ENCODE measurements around the gene MS4A14. TPM values are rescaled to one million over a fixed set of nuclear protein-coding genes. Genes with fewer than 3 reads are reported as not detected.

MS4A14 gene
- total and polyA plus RNA-seq, 2 of the 4 experiments (the other 2 are of a cell fraction): not detected

DNA sequence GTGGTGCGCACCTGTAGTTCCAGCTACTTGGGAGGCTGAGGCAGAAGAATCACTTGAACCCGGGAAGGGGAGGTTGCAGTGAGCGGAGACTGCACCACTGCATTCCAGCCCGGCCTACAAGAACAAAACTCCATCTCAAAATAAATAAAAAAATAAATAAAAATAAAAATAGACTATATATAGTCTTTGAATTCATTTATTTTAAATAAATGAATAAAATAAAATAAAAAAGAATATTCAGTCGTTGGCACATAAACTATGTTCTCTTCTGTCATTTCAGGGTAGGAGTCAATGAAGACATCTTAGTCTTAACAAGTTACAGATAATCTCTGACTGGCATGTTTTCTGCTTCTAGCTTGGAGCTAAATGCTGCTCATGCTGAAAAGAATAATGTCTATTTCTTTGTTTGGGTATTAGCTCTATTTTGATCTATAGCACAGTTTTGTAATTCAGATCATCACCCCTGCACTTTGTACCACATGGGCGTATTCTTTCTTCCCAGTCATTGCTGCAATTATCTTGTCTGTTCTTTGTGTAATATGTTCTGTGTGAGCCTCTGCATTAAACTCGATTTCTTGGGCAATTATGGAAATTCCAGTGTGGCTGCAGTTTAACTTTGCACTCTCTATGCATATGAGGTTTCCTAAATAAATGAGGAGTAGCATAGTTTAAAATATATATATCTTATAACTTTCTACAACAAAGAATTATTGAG lies 1.4 kb upstream of the MS4A14 start:
- Histone ChIP-seq H3K56ac (ENCODE audit: extremely low read depth, insufficient read depth, low read length) (no peak overlapping the region), H2BK5ac (ENCODE audit: low read depth, low read length, poor library complexity, severe bottlenecking) (no peak overlapping the region), H3K4me2 (ENCODE audit: low read depth, low read length) (no peak overlapping the region), H4K91ac (ENCODE audit: insufficient read depth, low read depth, low read length) (no peak overlapping the region), H4K20me1 (ENCODE audit: insufficient read depth, low read length) (no peaks in the 10 kb centered on the region), H3K18ac (ENCODE audit: low read depth, low read length) (no peak overlapping the region), H2AK9ac (replicated peaks; ENCODE audit: low read depth, low read length, poor library complexity) (no peak overlapping the region), H2AFZ (replicated peaks; ENCODE audit: low read length, poor library complexity) (no peak overlapping the region), H3K14ac (replicated peaks; ENCODE audit: low read depth, low read length) (no peak overlapping the region), H3K23ac (ENCODE audit: low read depth, low read length) (no peak overlapping the region), H3K9ac (ENCODE audit: low read depth, low read length) (no peak overlapping the region), H3K36me3 (ENCODE audit: control insufficient read depth, insufficient read depth, low read length) (no peaks in the 10 kb centered on the region), H2BK120ac (ENCODE audit: low read depth, low read length) (no peak overlapping the region), H4K5ac (ENCODE audit: low read depth, low read length) (no peak overlapping the region), H3K9me3 (ENCODE audit: control insufficient read depth, insufficient read depth, low read length) (peaks cover 2% of the 10 kb centered on the region), H3K27me3 (ENCODE audit: control insufficient read depth, insufficient read depth, low read length) (no peaks in the 10 kb centered on the region), H3K9me1 (ENCODE audit: insufficient read depth, low read length) (no peaks in the 10 kb centered on the region), H4K8ac (ENCODE audit: low read depth in 2 of 2, low read length in 2 of 2) (no peak overlapping the region), H3K4ac (ENCODE audit: low read depth, low read length) (no peak overlapping the region), H2AK5ac (ENCODE audit: low read depth, low read length) (no peak overlapping the region), H2BK20ac (ENCODE audit: low read depth, low read length) (no peak overlapping the region), H3K79me1 (ENCODE audit: low read depth in 1 of 2, low read length in 2 of 2) (no peaks in the 10 kb centered on the region), H2BK15ac (ENCODE audit: low read depth, low read length) (no peak overlapping the region), H3K27ac (ENCODE audit: insufficient read depth, low read length) (no peak overlapping the region), H3K4me1 (ENCODE audit: control insufficient read depth, insufficient read depth, low read length) (no peaks in the 10 kb centered on the region), H3K4me3 (ENCODE audit: insufficient read depth, low read depth, low read length) (no peak overlapping the region)
- WGBS, 2 experiments (ENCODE audit: extremely low coverage in 2 of 2, insufficient read length in 1 of 2): no CpG with 5 or more reads among the region's 7 CpGs
- CTCF ChIA-PET: no interaction called here
- POLR2A ChIA-PET (ENCODE audit: unreplicated experiment): no interaction called here
- BruUV-seq (replicated peaks): no TSS peak
- in situ Hi-C loops (cut with MboI; ENCODE audit: low sequenced_read_pairs): no loop called here
- DNase-seq: no peak
- no peak for ATAC-seq (ENCODE audit: low read depth)
- dilution Hi-C loops (cut with HindIII; ENCODE audit: low sequenced_read_pairs, unreplicated experiment): no loop called here
- intact Hi-C loops (cut with micrococcal nuclease): no loop called here
- TF ChIP-seq BHLHE40 (IDR thresholded peaks at IDR 0.05; ENCODE audit: low read depth, low read length): no peak
- TF ChIP-seq, protein P1, sequence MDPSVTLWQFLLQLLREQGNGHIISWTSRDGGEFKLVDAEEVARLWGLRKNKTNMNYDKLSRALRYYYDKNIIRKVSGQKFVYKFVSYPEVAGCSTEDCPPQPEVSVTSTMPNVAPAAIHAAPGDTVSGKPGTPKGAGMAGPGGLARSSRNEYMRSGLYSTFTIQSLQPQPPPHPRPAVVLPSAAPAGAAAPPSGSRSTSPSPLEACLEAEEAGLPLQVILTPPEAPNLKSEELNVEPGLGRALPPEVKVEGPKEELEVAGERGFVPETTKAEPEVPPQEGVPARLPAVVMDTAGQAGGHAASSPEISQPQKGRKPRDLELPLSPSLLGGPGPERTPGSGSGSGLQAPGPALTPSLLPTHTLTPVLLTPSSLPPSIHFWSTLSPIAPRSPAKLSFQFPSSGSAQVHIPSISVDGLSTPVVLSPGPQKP (IDR thresholded peaks at IDR 0.05; ENCODE audit: borderline replicate concordance, low read depth, low read length): no peak
- no peak for TF ChIP-seq CEBPB (IDR thresholded peaks at IDR 0.05; ENCODE audit: low read depth, low read length)
- TF ChIP-seq RFX5 (IDR thresholded peaks at IDR 0.05; ENCODE audit: low read depth, low read length): no peak
- no peak for TF ChIP-seq RAD21 (IDR thresholded peaks at IDR 0.05; ENCODE audit: low read length)
- TF ChIP-seq CHD1 (IDR thresholded peaks at IDR 0.05; ENCODE audit: low read depth, low read length): no peak
- TF ChIP-seq, protein P2, sequence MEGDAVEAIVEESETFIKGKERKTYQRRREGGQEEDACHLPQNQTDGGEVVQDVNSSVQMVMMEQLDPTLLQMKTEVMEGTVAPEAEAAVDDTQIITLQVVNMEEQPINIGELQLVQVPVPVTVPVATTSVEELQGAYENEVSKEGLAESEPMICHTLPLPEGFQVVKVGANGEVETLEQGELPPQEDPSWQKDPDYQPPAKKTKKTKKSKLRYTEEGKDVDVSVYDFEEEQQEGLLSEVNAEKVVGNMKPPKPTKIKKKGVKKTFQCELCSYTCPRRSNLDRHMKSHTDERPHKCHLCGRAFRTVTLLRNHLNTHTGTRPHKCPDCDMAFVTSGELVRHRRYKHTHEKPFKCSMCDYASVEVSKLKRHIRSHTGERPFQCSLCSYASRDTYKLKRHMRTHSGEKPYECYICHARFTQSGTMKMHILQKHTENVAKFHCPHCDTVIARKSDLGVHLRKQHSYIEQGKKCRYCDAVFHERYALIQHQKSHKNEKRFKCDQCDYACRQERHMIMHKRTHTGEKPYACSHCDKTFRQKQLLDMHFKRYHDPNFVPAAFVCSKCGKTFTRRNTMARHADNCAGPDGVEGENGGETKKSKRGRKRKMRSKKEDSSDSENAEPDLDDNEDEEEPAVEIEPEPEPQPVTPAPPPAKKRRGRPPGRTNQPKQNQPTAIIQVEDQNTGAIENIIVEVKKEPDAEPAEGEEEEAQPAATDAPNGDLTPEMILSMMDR (conservative IDR thresholded peaks at IDR 0.05; ENCODE audit: low read depth, low read length): no peak
- TF ChIP-seq NFE2L2 (IDR thresholded peaks at IDR 0.05; ENCODE audit: low read depth, low read length): no peak
- TF ChIP-seq RCOR1 (IDR thresholded peaks at IDR 0.05; ENCODE audit: insufficient replicate concordance, low read length): no peak
- no peak for TF ChIP-seq FOS (IDR thresholded peaks at IDR 0.05; ENCODE audit: low read depth, low read length)
- TF ChIP-seq MAFK (IDR thresholded peaks at IDR 0.05; ENCODE audit: low read depth, low read length): no peak
- no peak for TF ChIP-seq USF2 (IDR thresholded peaks at IDR 0.05; ENCODE audit: low read depth, low read length)
- TF ChIP-seq MXI1 (IDR thresholded peaks at IDR 0.05; ENCODE audit: borderline replicate concordance, low read depth, low read length): no peak

Measured in IMR-90 (cell line).